HL-60/S4 treated with phorbol 12-myristate 13-acetate at 8.2 ng/mL for 4 days and 3 days (cell line): ENCODE measurements around the gene ZXDB.
"Not testable (repeated sequence)": the region's sequence is repeated elsewhere in the genome, so short reads cannot be mapped to it uniquely, and the experiment has no call there.

Source experiments
- in situ Hi-C: fragments of 300-500 bp; cut with MboI; formaldehyde crosslinking; loops from 2 replicates; pipeline ENCODE4 v1.15.0; 2022; ENCODE audit warnings: low sequenced_read_pairs

Gene ZXDB

GRCh38 chrX:57591284-57592159 lies at the start of gene ZXDB:
Gene ZXDB, plus strand, starts transcription at chrX:57592011. Its CDS starts 38 bp downstream, at chrX:57592049.
- in situ Hi-C loops, result not testable (repeated sequence)

DNA sequence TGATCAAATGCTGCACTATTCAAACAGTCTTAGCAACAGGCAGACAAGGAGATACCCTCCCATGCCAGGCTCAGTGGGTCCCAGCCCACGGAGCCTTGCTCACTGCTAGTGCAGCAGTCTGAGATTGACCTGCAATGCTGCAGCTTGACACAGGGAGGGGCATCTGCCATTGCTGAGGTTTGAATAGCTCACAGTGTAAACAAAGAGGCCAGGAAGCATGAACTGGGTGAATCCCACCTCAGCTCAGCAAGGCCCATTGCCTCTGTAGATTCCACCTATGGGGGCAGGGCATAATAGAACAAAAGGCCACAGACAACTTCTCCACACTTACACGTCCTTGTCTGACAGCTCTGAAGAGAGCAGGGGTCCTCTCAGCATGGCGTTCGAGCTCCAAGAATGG lies 26.6 kb upstream of the ZXDB start:
- in situ Hi-C loops, result no loop called here

DNA sequence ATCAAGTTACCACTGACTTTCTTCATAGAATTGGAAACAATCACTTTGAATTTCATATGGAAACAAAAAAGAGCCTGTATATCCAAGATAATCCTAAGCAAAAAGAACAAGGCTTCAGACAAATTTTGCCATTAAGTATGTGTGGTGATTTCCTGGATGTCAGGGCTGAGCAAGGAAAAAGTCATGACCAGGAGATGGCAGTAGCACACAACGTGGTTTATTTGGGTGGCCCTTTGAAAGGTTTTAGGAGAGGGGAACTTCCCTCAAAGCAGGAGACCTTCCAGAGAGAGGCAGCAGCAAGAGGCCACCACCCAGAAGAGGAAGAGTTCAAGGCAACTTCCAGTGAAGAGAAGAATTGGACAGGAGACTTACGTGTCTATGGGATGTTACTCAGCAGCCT lies 18.1 kb upstream of the ZXDB start:
- in situ Hi-C loops, result no loop called here

GRCh38 chrX:57582948-57583347 lies 8.9 kb upstream of the ZXDB start:
- in situ Hi-C loops, result not testable (repeated sequence)

GRCh38 chrX:57583477-57583876 lies 8.3 kb upstream of the ZXDB start:
- in situ Hi-C loops, result no loop called here

DNA sequence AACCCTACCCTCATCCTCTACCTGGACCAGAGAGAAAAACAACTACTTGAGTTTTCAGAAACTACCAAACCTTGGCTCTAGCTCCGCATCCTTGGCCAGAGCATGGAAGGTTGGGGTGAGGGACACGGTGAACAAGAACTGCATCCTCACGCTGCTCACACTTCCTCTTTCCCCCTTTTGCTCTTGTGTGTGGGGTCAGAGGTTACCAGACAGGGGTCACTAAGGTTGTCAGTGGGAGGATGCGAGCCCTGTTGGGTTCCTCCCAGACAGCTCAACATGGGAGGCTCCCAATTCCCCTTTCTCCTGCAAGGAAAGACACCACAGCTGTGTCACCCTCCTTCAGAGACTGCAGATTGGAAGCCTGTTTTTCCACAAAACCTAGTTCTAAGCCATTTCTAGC lies 5.5 kb upstream of the ZXDB start:
- in situ Hi-C loops, result no loop called here

DNA sequence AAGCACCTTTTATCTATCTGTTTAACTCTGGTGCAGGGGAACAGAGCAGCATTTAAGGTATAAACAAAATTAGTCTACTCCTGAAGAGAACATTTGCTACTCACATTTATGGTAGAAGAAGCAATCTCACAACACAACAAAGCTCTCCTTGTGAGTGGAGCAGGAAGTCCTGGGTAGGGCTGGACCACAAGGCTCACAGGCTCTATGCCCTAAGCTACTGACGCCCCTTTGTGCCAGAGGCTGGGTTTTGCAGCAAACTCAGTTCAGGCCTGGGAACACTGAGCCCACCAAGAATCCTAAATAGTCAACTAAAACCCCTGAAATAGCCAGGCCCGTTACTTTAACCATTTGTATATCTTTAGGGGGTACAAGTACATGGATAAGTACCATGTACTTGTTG lies 4.7 kb upstream of the ZXDB start:
- in situ Hi-C loops, result no loop called here

GRCh38 chrX:57587607-57588006 lies 4.2 kb upstream of the ZXDB start:
- in situ Hi-C loops, result no loop called here

DNA sequence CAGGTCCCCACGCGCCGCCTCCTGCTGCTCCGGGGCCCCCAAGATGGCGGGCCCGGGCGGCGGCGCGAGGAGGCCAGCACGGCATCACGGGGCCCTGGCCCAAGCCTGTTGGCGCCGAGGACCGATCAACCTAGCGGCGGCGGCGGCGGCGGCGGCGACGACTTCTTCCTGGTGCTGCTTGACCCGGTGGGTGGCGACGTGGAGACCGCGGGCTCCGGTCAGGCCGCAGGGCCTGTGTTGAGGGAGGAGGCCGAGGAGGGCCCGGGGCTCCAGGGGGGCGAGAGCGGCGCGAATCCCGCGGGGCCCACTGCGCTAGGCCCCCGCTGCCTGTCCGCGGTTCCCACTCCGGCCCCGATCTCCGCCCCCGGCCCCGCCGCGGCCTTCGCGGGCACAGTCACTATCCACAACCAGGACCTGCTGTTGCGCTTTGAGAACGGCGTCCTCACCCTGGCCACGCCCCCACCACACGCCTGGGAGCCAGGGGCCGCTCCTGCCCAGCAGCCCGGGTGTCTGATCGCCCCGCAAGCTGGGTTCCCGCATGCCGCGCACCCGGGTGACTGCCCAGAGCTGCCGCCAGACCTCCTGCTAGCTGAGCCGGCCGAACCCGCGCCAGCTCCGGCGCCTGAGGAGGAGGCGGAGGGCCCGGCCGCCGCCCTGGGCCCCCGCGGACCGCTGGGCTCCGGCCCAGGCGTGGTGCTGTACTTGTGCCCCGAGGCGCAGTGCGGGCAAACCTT lies 516 bp downstream of the ZXDB start:
- in situ Hi-C loops, result not testable (repeated sequence)

DNA sequence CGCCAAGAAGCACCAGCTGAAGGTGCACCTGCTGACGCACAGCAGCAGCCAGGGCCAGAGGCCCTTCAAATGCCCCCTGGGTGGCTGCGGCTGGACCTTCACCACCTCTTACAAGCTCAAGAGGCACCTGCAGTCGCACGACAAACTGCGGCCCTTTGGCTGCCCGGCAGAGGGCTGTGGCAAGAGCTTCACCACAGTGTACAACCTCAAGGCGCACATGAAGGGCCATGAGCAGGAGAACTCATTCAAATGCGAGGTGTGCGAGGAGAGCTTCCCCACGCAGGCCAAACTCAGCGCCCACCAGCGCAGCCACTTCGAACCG lies 1.0 kb downstream of the ZXDB start:
- in situ Hi-C loops, result not testable (repeated sequence)

DNA sequence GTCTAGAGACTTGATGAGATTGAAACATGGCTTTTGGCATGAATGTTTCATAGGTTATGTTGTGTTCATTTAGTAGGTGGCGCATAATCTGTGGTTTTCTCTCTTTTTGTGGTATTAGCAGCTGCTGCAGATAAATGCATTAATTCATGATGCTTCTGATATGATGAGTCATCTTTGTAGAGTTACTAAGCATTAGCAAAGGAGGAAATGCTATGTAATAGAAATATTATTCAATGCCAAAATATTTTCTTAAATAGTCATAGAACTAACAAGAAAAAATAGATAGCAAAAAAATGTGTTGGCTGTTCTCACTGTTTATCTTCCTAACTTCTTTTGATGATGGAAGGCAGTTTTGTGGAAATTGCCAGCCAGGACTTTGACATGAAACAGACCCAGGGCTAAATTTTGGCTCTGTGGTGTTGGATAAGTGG lies 3.6 kb downstream of the ZXDB start:
- in situ Hi-C loops, result no loop called here

DNA sequence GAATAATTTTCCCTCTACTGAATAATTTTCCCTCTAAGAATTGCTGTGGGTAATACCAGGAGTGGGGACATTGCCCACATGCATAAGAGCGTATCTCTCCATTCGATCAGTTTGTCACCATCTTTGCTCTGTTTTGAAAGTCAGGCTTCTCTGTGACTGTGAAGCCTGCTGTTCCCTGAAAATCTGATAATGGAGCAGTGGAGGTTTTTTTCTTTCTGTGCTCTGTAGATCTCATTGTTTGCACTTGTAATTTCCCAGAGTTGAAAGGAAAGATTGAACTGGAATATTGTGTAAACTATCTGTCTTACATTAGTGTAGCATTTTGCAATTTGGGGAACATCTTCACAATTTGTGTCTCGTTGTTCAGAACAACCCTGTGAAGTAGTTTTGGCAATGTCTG lies 4.3 kb downstream of the ZXDB start:
- in situ Hi-C loops, result no loop called here

GRCh38 chrX:57596516-57596915 lies 4.7 kb downstream of the ZXDB start:
- in situ Hi-C loops, result no loop called here

DNA sequence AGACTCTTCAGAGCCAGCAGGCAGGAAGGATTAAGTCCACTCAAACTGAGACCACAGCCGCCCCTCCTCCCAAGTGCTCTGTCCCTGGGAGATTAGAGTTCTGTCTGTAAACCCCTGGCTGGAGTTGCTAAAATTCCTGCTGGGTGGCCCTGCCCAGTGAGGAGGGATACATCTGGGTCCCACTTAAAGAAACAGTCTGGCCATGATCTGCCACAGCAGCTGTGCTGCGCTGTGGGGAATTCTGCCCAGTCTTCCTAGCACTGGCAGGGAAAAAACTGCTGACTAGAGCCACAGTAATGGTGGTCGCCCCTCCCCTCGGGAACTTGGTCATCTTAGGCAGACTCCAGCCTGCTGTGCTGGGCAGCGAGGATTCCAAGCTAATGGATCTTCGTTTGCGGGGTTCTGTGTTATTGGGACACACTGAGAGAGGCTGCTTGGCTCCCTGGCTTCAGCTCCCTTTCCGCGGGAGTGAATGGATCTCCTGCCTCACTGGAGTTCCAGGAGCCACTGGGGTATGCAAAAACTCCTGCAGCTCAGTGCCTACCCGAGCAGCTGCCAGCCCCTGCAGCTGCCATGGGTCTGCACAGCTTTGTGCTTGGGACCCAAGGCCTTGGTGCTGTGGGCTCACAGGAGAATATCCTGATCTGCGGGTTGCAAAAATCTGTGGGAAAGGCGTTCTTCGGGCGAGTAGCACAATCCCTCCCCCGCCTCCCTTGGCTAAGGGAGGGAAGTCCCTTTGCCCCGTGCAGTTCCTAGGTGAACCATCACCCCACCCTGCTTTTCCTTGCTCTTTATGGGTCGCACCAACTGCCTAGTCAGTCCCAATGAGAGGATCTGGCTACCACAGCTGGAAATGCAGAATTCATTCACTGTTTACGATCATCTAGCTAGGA lies 15.7 kb downstream of the ZXDB start:
- in situ Hi-C loops, result no loop called here

GRCh38 chrX:57613351-57613750 lies 21.5 kb downstream of the ZXDB start:
- in situ Hi-C loops, result not testable (repeated sequence)

GRCh38 chrX:57629438-57629837 lies 37.6 kb downstream of the ZXDB start:
- in situ Hi-C loops, result not testable (repeated sequence)

- in situ Hi-C loops, result no loop called here
Measured at GRCh38 chrX:57640674-57641016, 48.8 kb downstream of the ZXDB start.

DNA sequence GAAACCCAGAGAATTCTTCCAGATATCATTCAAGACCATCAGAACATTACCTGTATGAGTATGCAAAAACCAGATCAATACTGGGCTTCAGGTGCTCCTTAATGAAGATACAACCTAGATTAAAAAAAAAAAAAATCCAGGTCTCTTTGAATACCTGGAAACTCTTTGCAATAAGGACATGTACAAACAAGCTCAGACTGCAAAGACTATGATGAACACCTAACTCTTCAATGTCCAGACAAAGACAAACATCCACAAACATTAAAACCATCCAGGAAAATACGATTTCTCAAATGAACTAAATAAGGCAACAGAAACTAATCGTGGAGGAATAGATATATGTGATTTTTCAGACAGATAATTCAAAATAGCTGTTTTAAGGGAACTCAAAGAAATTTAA lies 49.5 kb downstream of the ZXDB start:
- in situ Hi-C loops, result no loop called here

DNA sequence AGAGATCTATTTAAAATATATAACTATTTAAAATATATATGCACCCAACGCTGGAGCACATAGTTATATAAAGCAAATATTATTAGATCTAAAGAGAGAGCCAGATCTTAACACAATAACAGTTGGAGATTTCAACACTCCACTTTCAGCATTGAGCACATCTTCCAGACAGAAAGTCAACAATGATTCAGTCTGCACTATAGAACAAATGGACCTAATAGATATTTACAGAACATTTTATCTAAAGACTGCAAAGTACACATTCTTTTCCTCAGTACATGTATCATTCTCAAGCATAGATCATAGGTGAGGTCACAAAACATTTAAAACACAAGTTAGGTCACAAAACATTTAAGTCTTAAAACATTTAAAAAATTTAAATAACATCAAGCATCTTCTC lies 51.9 kb downstream of the ZXDB start:
- in situ Hi-C loops, result no loop called here

DNA sequence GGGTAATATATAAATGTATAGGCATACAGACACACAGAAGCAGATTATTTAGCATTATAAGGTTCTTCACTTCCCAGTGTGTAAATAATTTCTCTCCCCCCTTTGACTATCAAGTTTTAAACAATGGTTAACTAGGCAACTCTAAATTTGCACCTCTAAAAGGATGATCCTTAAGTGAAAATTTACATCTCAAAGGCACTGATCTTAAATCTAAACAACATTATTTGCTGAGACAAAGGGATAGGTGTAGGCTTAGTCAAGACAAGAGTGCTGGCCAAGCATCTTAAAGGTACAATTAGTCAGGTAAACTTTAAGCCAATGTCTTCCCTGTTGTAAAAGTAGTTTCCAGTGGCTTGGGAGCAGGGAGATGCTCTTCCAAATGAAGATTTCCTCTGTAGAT lies 55.2 kb downstream of the ZXDB start:
- in situ Hi-C loops, result no loop called here
